GM06990 (cell line): Measurements from ENCODE around the gene M1AP.

Experiments
- DNase-seq: peaks from one replicate; pipeline ENCODE4 v3.0.0-alpha.2; 2011; ENCODE audit not compliant: insufficient read length; ENCODE audit errors: extremely low read depth
- H3K27me3 ChIP-seq: replicated peaks from 2 replicates; pipeline ENCODE4 v1.6.0; 2011; ENCODE audit warnings: low read length; ENCODE audit not compliant: control insufficient read depth, insufficient read depth
- H3K36me3 ChIP-seq: 2 replicates; pipeline ENCODE4 v1.5.1; 2011; ENCODE audit warnings: low read length; ENCODE audit not compliant: control insufficient read depth, insufficient read depth
- H3K4me3 ChIP-seq: replicated peaks from 2 replicates; pipeline ENCODE4 v1.5.1; 2011; ENCODE audit warnings: low read depth, mild to moderate bottlenecking, control low read depth, low read length
- TF ChIP-seq, protein P1 (sequence below): IDR thresholded peaks from 2 replicates; pipeline ENCODE4 v1.5.1; 2011; ENCODE audit warnings: low read length, control low read depth, mild to moderate bottlenecking, inconsistent platforms; ENCODE audit not compliant: insufficient read depth, poor library complexity, severe bottlenecking

M1AP gene

DNA sequence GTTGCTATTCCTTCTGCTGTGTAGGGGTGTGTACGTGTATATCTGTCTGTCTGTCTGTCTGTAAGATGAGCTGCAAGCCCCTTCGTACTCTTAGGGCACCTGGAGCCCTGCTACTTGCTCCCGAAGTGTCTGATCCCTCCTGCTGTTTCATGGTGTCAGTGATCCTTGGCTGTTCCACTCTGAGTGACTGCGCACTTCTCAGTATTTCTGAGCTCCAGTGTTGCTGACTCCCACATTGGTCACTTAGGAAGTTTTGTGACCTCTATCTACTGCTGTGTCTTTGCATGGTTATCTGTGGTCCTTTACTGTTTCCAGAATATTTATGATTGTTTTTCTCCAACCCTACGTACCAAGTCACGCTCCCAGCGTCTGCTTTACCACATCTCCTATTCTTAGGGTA lies 22.1 kb upstream of the M1AP start:
- H3K27me3 ChIP-seq: no peaks in the 10 kb centered on the region
- DNase-seq: no peak
- no peaks in the 10 kb centered on the region for H3K36me3 ChIP-seq
- no peak overlapping the region for H3K4me3 ChIP-seq
- TF ChIP-seq, protein P1, sequence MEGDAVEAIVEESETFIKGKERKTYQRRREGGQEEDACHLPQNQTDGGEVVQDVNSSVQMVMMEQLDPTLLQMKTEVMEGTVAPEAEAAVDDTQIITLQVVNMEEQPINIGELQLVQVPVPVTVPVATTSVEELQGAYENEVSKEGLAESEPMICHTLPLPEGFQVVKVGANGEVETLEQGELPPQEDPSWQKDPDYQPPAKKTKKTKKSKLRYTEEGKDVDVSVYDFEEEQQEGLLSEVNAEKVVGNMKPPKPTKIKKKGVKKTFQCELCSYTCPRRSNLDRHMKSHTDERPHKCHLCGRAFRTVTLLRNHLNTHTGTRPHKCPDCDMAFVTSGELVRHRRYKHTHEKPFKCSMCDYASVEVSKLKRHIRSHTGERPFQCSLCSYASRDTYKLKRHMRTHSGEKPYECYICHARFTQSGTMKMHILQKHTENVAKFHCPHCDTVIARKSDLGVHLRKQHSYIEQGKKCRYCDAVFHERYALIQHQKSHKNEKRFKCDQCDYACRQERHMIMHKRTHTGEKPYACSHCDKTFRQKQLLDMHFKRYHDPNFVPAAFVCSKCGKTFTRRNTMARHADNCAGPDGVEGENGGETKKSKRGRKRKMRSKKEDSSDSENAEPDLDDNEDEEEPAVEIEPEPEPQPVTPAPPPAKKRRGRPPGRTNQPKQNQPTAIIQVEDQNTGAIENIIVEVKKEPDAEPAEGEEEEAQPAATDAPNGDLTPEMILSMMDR: no peak

DNA sequence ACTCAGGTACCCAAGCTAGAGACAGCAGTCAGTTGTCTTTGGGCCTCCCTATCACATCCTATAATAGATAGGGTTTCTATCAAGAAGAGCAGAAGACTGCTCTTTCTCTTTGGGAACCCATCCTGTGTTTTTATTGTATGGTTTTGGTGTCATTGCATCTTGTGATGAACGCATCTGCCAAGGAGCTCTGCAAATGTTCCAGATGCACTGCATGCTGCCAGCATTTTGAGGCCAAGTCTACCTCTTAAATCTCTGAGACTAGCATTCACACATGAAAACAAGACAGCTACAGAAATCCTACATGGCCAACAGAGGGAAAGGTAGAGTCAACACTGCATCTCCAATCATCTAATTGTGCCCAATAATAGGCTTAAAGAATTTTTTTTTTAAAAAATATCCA lies 20.0 kb upstream of the M1AP start:
- no peaks in the 10 kb centered on the region for H3K27me3 ChIP-seq
- no peak for DNase-seq
- TF ChIP-seq, protein P1: no peak
- no peaks in the 10 kb centered on the region for H3K36me3 ChIP-seq
- no peak overlapping the region for H3K4me3 ChIP-seq

DNA sequence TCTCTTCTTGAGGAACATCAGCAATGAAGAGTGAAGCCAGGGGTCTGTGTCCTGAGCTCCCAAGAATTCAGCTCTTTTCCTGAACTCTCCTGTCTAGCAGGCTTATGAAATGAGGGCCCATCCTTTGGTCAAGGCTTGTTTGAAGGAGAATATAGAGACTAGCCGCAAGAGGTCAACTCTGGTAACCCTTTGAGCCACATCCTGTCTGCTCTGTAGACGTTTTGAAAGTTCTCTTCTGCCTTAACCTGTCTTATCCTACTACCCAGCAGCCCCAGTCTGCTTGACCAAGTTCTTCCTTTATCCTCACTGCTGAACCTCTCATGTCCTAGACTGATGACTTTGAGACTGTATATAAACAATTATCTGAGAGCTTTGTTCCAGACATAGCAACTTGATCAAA lies 11.3 kb upstream of the M1AP start:
- no peak for DNase-seq
- H3K36me3 ChIP-seq: no peaks in the 10 kb centered on the region; the same call in 1 of the 2 replicates

DNA sequence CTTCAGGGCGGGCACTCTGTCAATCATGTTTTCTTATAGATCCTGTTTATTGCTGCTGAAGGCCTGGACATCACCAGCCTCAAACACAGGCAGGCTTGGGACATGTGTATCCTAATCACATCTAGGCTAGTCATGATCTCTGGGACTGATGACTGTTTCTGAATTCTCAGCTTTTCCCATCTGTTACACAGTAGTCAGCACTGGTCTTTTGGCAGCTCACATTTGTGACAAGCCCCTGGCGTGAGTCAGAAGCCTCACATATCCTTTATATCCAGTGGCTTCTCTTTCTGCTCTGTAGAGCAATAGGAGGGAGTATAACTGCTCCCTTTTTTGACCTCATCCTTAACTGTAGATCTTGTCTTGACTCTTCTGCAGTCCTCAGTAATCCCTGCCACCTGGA lies 10.4 kb upstream of the M1AP start:
- no peak for DNase-seq
- H3K4me3 ChIP-seq: no peak overlapping the region
- no peaks in the 10 kb centered on the region; the same call in 1 of the 2 replicates for H3K36me3 ChIP-seq
- TF ChIP-seq, protein P1: no peak
- H3K27me3 ChIP-seq: no peaks in the 10 kb centered on the region

More for the DNA sequence above, 11.3 kb upstream of the M1AP start:
- Histone ChIP-seq H3K27me3 (no peaks in the 10 kb centered on the region), H3K4me3 (no peak overlapping the region)
- TF ChIP-seq, protein P1: no peak

DNA sequence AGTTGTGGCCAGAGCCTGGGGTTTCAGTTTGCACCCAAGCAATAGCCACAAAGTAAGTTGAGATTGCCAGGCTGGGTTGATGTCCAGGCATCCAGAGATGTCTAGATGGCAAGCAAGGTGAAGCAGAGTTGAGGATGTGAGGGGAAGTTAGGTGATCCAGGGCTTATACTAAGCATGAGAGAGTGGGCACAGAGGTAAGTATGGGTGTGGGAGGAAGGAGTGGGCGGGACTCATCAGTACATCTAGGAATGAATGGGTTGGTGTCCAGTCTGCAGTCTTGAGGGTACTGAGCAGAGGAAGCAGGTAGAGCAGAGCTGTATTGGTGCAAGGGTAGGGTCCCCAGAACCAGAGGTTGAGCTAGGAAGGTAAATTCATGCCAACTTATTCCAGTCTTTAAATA lies 7.4 kb upstream of the M1AP start:
- Histone ChIP-seq H3K4me3 (no peak overlapping the region), H3K27me3 (no peaks in the 10 kb centered on the region), H3K36me3 (no peaks in the 10 kb centered on the region; the same call in 1 of the 2 replicates)
- DNase-seq: no peak
- TF ChIP-seq, protein P1: no peak
